G401.6 (cell line): Measurements from ENCODE around the gene DOCK2.

ENCODE experiments used
- FAIRE-seq: peaks from 2 replicates; lab custom pipeline; 2012; peaks lifted over from hg19 to GRCh38; lab: Jason Lieb, UNC

The DOCK2 gene

DNA sequence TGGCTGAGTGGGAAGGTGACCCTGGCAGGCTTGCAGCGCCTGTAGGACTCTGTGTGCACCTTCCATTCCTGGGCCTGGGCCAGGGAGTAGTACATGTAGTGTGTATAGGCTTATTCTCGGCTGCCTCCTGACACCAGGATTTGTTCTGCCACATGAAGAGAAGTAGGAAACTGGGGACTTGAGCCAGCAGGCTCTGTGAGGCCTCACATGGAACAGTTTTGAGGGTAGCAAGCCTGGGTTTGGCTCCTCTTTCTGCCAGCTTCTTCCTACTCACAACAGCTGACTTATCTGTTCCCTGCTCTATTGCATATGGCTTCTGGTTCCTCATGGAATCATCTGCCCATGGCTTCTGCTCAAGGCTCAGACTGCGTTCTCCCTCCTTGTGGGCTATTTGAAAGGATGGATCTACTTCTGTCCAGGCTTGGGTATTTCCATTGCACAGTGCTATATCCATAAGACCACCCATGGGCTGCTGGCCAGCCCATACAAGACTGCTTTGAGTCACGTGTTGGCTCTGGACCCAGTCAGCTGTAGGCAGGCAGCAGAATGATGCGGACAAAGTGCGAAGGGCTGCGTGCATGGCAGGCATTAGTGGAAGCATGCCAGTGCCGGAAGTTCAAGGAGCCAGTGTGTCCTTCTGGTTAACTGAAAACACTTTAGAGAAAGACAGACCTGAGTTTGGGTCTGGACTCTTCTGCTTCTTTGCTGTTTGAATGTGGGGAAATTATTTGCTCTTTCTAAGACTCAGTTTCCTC lies 354.2 kb downstream of the DOCK2 start:
- FAIRE-seq, result no peak

DNA sequence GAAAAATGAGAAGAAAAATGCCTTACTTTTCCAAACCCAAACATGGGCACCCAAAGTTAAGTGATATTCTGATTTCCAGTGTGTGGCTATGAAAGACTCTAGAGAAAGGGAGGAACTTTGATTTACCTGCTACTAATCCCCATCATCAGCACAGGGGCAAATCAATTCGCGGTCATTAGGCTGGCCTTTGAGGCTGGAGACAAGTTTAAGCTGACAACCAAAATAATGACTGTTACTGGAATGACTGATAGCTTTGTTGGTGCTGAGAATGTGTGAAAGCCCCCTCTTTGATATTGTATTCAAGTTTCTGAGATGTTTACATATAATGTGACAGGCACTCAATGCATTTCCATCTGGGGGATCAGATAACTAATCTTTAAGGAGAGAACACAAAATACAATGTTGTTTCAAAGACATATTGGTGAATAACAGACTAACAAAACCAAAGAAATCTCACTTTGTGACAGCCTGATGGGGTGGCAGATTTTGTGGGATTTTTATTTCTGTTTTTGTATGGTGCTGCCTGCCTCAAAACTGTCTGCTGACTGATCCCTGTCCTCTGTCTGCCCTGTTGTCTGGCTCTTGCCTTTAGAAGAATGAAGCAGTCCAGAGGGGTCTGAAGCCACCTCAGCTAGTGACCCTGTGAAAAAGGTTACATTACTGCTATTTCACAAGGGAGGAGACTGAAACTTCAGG lies 355.9 kb downstream of the DOCK2 start:
- FAIRE-seq, result no peak

DNA sequence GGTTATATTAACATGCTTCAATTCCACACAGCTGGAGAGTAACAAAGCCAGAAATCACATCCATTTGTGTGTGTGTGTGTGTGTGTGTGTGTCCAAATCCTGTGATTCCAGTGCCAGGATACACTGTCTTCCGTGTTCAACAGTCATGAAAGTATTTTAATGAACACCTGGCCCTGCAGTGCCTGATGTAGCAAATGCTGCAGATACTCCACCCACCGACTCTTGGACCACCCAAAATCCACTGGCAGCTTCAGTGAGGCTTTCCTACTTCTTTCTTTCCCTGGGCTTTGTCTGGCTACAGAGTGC lies 356.4 kb downstream of the DOCK2 start:
- no peak for FAIRE-seq

DNA sequence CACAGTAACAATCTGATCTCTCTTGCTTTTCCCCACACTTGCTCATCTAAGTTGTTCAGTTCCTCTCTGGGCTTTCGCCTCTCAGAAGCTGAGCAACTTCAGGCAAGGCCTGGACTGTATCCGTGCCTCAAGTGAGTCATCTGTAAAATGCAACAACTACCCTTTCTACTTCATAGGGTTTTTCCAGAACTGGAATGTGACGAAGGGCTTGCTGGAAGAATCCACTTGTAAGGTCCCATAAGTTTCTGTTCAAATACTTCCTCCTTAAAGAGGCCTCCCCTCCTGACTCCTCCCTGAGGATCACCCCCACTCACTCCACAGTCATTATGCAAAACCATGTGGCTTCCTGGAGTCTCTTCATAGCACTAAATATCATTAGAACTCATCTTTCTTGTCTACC lies 360.7 kb downstream of the DOCK2 start:
- no peak for FAIRE-seq

DNA sequence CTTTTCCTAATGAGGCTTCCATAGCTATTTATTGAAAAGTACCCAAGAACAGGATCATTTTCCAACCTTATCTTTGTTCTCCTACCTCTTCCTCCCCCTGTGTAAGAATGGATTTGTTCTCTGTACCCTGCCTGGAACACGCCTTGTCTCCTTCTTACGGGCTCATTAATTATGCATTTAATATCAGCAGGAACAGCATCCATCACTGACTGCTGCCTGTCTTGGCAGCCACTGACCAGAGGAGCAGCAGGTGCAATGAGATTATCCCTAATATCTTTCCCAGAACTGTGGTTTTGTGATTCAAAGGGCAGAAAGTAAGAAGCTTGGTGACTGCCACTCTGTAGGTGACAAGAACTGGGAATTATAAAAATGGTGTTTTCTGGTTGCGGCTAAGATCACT lies 362.5 kb downstream of the DOCK2 start:
- no peak for FAIRE-seq

DNA sequence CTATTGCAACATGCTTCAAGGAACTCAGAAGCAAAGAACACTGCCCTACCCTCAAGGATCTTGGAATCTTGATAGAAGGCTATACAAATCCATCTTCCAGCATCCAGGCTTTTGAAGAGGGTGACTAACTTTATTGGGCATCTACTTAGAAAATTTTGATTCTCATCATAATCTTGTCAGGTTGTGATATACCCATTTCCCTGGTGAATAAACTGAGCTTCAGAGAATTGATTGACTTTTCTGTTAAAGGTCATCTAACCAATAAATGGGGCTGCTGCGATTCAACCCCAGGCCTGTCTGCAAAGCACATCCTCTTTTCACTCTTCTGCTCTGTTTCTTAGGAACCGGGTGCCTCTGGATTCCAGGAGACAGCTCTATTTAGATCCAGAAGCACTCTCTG lies 363.1 kb downstream of the DOCK2 start:
- FAIRE-seq, result no peak

DNA sequence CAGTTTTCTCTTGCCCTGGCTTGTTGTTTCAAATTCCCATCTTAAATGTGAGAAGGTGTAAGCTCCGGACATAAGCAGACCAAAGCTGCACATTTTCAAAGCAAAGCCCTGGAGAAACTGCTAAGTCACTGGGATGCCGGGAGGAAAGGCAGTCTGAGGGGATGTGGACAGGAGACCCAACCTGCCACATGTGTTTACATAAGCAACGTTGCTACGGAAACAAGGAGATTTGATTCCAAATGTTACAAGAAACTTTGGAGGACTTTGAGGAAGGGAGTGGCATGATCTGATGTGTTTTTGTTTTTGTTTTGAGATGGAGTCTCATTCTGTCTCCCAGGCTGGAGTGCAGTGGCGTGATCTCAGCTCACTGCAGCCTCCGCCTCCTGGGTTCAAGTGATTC lies 368.9 kb downstream of the DOCK2 start:
- no peak for FAIRE-seq

DNA sequence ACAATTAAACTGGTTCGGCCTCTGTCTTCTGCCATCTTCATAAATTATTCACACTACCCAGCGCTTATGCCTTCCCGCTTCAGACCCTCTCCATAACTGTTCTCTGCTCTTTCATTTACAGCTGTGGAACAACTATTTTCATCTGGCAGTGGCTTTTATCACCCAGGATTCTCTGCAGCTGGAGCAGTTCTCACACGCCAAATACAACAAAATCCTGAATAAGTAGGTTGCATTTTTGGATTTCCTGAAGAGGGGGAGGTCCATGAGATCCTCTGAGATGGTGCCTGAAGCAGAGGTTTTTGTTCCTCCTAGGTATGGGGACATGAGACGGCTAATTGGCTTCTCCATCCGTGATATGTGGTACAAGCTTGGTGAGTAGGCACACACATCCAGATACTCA lies 371.3 kb downstream of the DOCK2 start:
- FAIRE-seq, result no peak

DNA sequence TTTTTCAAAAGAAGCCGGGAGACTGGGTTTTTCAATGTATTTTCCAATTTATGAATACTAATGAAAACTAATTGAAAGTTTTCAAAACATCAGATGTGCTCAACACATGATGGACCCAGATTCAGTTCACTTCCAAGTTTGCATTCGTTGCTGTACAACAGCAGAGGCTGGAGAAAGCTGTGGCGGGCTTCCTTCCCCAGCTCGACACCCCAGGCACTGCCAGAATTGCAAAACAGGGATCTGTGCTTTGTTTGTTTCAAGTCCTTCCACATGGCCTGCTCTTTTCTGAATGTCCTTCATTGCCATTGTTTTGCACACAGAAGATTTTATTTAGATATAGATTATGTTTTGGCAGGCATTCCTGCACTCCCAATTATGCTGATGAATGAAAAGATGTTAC lies 373.5 kb downstream of the DOCK2 start:
- no peak for FAIRE-seq

DNA sequence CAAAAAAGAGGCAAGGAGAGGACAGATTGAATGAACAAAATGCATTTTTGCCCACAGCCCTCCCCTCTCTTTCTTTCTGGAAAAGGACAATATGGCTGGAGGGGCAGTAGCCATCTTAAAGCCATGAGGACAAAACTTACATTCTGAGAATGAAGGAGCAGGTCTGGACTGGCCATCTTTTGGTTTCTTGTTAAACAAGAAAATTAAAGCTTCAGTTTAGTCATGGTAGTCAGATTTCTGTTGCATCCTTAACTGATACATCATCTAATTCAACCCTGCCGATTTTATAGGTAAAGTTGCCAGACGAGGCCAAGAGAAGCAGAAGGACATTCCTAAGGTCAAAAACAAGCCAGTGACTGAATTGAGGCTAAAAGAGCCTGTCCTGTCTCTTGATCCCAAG lies 374.7 kb downstream of the DOCK2 start:
- no peak for FAIRE-seq

DNA sequence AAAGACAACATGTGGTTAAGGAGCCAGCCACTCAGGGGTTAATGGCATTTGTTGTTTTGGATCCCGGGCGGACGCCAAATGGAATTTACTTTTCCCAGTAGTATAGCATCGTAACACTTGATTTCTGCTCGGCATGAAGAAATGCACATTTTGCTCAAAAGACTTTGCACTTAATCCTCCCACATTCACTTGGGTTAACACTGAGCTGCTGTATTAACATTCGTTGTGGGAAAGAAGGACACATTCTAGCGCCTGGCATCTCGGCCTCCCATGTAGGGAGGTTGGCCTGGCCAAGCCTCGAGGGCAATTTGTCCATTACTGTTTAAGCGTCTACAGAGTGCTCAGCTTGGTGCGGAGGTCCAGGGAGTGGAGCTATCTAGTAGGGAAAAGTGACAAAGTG lies 375.5 kb downstream of the DOCK2 start:
- no peak for FAIRE-seq

DNA sequence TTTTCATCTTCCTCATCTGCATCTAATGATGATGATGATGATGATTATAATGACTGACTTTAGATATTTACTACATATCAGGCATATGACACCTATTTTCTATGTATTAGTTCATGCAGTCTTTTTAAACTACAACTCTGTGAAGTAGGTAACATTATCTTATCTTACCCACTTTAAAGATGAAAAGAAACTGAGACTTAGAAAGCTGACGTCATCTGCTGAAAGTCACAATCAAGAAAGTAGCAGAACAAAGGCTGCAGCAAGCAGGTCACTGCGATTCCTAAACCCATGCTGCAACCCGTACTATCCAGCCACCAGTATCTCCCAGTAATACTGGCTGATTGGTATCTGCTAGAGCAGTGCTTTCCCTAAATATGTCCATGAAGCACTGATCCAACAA lies 383.3 kb downstream of the DOCK2 start:
- no peak for FAIRE-seq

DNA sequence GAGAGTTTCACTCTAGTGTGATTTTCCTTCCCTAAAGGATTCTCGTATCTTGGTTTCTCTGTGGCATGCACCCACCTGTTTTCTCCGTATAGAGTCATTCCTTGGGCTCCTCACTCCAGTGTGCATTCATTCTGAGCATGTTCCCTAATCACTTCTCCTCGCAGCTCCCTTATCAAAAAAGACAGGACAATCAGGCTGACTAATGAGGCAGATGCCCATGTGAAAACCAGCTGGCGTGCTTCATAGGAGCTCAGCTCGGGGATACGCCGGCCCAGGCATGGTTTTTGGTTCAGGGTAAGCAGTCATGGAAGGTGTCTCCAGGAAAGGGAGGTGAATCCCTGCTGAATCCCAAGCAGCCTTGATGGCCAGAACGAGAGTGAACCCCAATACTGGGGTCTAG lies 384.4 kb downstream of the DOCK2 start:
- FAIRE-seq, result no peak

DNA sequence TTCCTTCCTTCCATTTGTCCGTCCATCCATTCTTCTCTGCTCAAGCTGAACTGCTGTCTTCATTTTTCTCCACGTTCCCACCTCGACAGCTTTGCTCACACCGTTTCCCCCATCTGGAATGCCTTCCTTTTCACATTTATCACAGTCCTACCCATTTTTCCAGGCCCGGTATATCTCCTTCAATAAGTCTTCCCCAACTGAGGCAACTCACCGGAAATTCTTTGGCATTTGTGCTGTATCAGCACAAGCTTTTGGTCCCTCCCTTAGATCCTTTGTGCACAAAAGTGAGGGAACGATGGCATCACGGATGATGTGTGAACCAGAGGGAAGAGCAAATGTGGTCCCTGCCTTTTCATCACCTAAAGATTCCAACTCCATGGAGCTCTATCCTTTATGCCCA lies 388.8 kb downstream of the DOCK2 start:
- no peak for FAIRE-seq

DNA sequence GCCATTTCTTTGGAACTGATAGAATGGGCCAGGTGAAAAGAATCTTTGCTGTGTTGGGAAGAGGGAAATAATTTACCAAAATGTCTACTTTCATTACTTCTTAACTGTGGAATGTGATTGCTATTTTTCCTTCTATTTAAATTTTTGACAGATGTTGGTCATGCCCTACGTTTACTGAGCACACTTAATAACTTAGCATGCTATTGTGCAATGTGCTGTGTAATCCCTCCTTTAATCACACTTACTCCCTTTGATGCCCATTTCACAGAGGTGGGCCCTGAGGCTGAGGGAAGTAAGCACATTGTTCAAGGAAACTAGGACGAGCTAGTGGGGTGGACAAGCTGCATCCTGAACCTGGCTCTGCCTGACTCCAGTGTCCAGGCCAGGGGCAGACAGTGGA lies 391.0 kb downstream of the DOCK2 start:
- no peak for FAIRE-seq

DNA sequence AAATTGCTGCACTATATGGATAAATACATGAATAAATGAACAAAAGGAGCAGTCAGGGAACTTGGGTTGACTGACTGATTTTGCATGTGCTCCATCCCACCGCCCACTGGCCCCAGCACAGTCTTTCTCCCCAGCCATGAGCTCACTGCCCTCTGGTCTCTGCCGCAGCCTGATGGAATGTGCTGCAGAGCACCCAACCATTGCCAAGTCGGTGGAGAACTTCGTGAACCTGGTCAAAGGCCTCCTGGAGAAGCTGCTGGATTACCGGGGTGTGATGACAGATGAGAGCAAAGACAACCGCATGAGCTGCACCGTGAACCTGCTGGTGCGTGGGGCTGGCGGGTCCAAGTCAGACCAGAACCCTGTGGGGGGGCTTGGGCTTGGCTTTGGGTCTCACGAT lies 397.2 kb downstream of the DOCK2 start:
- FAIRE-seq, result no peak

DNA sequence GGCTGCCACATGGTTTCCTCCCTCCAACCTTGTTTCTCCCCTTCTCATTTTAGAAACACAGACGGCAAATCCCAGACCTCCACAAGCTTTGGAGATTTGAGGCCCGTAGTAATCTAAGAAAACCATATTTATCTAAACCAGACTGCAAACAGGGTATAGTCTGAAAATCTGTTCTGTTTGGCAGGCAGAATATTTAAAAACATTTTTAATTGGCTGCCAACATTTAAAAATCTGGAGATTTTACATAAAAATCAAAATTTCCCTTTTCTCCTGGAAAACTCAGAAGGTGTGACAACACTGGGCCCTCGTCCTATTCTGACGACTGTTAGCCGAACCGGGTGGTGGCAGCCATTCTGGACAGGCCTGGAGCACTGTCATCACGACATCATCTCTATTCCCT lies 401.2 kb downstream of the DOCK2 start:
- FAIRE-seq, result no peak

DNA sequence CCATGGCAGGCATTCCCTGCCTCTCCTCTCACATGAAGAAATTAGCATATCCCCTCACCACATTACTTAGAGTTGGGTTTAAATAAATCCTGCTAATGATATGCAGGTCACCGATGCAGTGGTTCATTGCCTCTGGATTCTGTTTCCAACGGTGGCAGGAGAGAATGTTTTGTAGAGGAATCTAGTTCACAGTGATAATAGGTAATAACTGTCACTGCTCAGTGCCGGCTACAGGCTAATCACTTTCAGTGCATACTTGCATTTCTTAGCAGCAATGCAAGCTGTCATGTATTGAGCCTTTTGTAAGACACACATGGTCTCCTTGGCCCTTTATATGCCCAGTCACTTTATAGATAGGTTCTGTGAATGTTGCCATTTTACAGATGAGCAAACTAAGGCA lies 402.8 kb downstream of the DOCK2 start:
- no peak for FAIRE-seq

DNA sequence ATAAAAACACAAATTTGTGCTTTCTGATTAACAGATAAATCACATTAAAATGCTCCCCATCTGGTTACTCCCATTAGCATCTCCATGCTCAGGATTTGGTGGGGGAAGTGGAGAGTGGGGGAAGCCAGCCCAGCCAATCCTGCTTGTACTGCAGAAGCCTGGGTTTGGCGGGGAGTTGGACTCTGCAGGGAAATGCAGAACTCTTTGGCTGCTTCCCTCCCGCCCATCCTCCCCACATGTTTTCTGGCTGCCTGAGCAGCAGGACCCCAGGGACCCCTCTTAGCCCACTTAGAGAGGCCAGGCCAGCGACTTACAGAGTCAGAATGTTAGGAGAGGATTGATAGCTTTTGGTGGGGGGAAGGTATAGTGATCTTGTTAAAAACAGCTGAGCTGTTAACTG lies 409.2 kb downstream of the DOCK2 start:
- FAIRE-seq, result no peak

DNA sequence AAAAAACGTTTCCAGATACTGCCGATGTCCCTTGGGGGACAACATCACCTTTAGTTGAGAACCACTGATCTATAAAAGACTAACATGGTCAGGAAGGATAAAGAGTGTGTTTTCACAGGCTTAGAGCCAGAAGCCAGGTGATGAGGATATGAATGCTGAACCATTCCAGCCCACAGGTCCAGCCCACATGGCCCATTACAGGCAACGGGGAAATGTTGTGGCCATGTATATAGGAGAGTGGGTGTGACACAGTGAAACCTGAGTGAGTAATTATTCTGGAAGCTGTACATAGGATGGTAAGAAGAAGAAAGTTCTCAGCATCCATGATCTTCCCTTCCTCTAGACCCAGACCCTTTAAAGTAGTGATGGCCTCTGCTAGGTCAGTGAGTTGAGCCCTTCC lies 412.6 kb downstream of the DOCK2 start:
- no peak for FAIRE-seq

DNA sequence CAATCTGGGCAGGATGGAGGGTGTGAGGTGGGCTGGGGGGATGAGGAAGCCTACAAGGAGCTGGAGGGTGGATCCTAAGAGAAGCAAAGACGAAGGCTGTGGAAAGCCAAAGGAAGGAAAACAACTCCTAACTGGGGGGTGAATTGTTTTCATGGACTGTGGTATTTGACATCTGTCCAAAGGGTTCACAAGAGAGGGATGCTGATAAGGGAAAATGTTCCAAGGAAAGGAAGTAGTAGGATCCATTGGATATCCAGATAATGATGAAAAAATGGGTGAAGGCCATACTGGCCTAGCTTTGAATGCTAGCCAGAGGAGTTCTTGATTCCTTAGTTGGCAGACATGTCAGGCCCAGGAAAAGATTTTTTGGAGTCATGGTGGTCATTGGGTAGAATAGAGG lies 416.8 kb downstream of the DOCK2 start:
- FAIRE-seq, result no peak

DNA sequence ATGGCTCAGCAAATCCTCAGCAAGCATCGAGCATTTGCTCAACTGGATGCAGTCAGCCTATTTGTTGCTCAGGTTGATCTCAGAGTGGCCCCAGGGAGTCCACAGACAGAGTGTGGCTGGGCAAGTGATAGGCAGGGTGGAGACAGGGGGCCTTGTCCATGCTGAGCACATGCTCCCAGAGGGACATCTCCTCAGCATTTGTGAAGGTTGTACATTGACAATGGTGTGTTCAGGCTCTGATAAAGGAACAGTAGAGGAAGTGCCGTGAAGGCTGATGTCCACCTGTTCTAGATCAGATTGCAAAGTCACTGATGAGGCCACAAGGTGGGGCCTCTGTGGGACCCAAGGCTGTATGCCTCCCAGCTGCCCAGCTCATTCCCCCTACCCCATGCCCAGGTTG lies 418.5 kb downstream of the DOCK2 start:
- no peak for FAIRE-seq

DNA sequence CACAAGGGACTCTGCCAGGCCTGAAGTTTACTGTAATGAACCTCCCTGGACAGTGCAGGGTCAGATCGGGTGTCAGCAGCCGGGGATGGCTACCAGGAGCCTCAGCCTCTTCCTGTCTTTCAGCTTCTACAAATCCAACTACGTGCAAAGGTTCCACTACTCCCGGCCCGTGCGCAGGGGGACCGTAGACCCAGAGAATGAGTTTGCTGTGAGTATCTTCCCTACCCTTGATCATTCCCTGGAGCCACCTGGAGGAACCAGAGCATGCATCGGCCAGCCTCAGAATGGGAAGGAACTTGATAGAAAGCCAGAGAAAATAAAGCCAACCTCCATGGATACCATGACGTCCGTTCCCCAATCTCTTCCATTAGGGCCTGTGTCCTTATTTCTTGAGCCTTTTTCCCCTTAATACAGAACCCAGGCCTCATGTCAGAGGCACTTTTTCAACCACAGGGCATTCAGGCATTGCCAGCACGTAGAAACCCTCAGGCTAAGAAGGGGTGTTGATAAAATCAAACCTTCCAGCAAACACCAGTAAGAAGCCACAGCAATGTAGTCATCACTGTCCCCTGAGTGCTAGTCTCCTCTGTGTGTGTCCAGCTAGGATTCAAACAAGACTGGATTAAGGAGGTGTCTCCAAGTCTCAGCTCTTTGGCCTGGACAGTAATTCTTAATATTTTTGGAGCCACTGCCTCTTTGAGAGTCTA lies 419.6 kb downstream of the DOCK2 start:
- no peak for FAIRE-seq

DNA sequence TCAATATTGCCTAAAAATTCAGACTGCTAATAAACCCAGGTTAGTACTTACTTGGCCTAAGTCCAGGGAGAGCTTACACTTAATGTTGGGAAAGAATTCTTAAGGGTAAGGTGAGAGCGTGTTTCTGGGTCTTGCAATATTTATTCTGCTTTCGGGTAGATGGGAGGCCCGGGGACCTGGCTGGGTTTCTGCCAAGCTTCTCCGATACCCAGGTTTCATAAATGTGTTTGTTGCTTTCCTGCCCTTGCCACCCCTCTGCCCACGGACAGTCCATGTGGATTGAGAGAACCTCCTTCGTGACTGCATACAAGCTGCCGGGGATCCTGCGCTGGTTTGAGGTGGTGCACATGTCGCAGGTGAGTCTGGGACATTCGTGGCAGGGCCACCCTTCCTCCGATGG lies 420.2 kb downstream of the DOCK2 start:
- no peak for FAIRE-seq
